CD4-positive, alpha-beta T cell (primary cell): ENCODE results near the gene RPS14. TPM values are rescaled to one million over a fixed set of nuclear protein-coding genes. Genes with fewer than 3 reads are reported as not detected.
A peak's percentile ranks its signal among the peaks of the same experiment; 100 is the strongest.
"Not testable (repeated sequence)": the region's sequence is repeated elsewhere in the genome, so short reads cannot be mapped to it uniquely, and the experiment has no call there.

Experiments used
- ATAC-seq: fragments of 200-7000 bp; cut with Tn5 transposase; one replicate; pipeline ENCODE4 v1.10.0; 2022; ENCODE audit warnings: mild to moderate bottlenecking; ENCODE audit not compliant: poor library complexity
- CTCF ChIA-PET: fragments of 350-600 bp; sonication (Branson Sonifier 250); formaldehyde crosslinking; loops from one replicate; lab custom pipeline; 2021; ENCODE audit warnings: antibody characterized with exemption, inconsistent platforms; lab: Charles Lee
- POLR2A ChIA-PET: fragments of 350-600 bp; sonication (Branson Sonifier 250); formaldehyde crosslinking; loops from one replicate; lab custom pipeline; 2021; ENCODE audit warnings: antibody characterized with exemption, inconsistent platforms; lab: Charles Lee
- DNase-seq, 14 experiments: peaks; one replicate each; pipeline ENCODE4 v3.0.0-alpha.2; 2013 to 2020; ENCODE audit warnings: mixed read lengths in 2 of 14
- H3K27ac ChIP-seq, 2 donors: one replicate each; pipeline versions ENCODE4 v1.5.1 to v1.7.0; 2013; ENCODE audit warnings: low read length in 2 of 2, low read depth in 1 of 2, mild to moderate bottlenecking in 1 of 2
- H3K27me3 ChIP-seq, 2 experiments: 1 replicate in 1 of 2; 2 replicates in 1 of 2; pipeline versions ENCODE4 v1.6.1 to v1.7.0; 2013; ENCODE audit warnings: low read length in 2 of 2, control low read depth in 1 of 2, mild to moderate bottlenecking in 1 of 2, moderate library complexity in 1 of 2; ENCODE audit not compliant: insufficient read depth in 2 of 2, control insufficient read depth in 1 of 2
- H3K36me3 ChIP-seq: one replicate; pipeline ENCODE4 v1.6.1; 2013; ENCODE audit warnings: low read length, control low read depth; ENCODE audit not compliant: insufficient read depth
- H3K4me1 ChIP-seq: one replicate; pipeline ENCODE4 v1.6.1; 2013; ENCODE audit warnings: low read length, control low read depth; ENCODE audit not compliant: insufficient read depth
- H3K4me3 ChIP-seq: one replicate; pipeline ENCODE4 v1.5.1; 2013; ENCODE audit warnings: mild to moderate bottlenecking, low read length, moderate library complexity
- H3K9me3 ChIP-seq, 2 experiments: 1 replicate in 1 of 2; 2 replicates in 1 of 2; pipeline versions ENCODE4 v1.6.1 to v1.7.0; 2013; ENCODE audit warnings: low read length in 2 of 2, mild to moderate bottlenecking in 2 of 2, control low read depth in 1 of 2, moderate library complexity in 1 of 2; ENCODE audit not compliant: control insufficient read depth in 1 of 2, insufficient read depth in 1 of 2
- H3K27ac Mint-ChIP-seq: one replicate; pipeline ENCODE4 v1.8.0; 2020; ENCODE audit warnings: mixed read lengths
- H3K27me3 Mint-ChIP-seq: one replicate; pipeline ENCODE4 v1.8.0; 2021; ENCODE audit warnings: mixed read lengths
- H3K36me3 Mint-ChIP-seq: one replicate; pipeline ENCODE4 v1.8.0; 2021; ENCODE audit warnings: low read depth, mixed read lengths
- H3K4me1 Mint-ChIP-seq: one replicate; pipeline ENCODE4 v1.8.0; 2021; ENCODE audit warnings: low read depth, mixed read lengths
- H3K4me3 Mint-ChIP-seq: one replicate; pipeline ENCODE4 v1.8.0; 2020; ENCODE audit warnings: mild to moderate bottlenecking, mixed read lengths
- H3K9me3 Mint-ChIP-seq: one replicate; pipeline ENCODE4 v1.8.0; 2020; ENCODE audit warnings: mixed read lengths
- CTCF ChIP-seq: fragments of 200-600 bp; IDR thresholded peaks from one replicate; pipeline ENCODE4 v1.8.0; 2022; ENCODE audit warnings: antibody characterized with exemption, mild to moderate bottlenecking
- intact Hi-C, 2 experiments: fragments of 100-400 bp; cut with DNase I in 1 of 2; cut with micrococcal nuclease in 1 of 2; formaldehyde crosslinking; loops; one replicate each; pipeline versions ENCODE4 v1.15.1 to v1.9.0; 2023 to 2025; cut with DNase I, micrococcal nuclease
- total RNA-seq, 174 experiments: library from RNA in 2 of 174; stranded (reverse) in 2 of 174; gene quantifications; one replicate each; pipeline ENCODE4 v1.2.3 and lab custom pipeline; 2021 to 2026

The RPS14 gene
- total RNA-seq, 2 experiments from 2014 or later = 5,224 to 5,317 TPM

- Mint-ChIP-seq H3K9me3 (no peaks in the 10 kb centered on the region), H3K27ac (no peak overlapping the region)
- POLR2A ChIA-PET = no interaction called here
Measured at GRCh38 chr5:150422075-150422474, 27.5 kb downstream of the RPS14 start.

GRCh38 chr5:150419630-150420270, 29.8 kb downstream of the RPS14 start:
- DNase-seq (peak in 1 of 14 experiments; percentile 39), ATAC-seq (no peak)
- Histone ChIP-seq H3K4me1 (peaks cover 4% of the 10 kb centered on the region), H3K9me3 (no peaks in the 10 kb centered on the region), H3K27me3 (no peaks in the 10 kb centered on the region), H3K27ac (no peak overlapping the region), H3K36me3 (no peaks in the 10 kb centered on the region), H3K4me3 (no peak overlapping the region)
- no peak for TF ChIP-seq CTCF
- no peak overlapping the region for H3K4me3 Mint-ChIP-seq
- no peaks in the 10 kb centered on the region for H3K9me3 Mint-ChIP-seq
- H3K27ac Mint-ChIP-seq = no peak overlapping the region
- CTCF ChIA-PET = no interaction called here
- POLR2A ChIA-PET = no interaction called here
- intact Hi-C loops = no loop called here
- no peaks in the 10 kb centered on the region for H3K36me3 Mint-ChIP-seq
- H3K4me1 Mint-ChIP-seq = no peaks in the 10 kb centered on the region
- H3K27me3 Mint-ChIP-seq = no peaks in the 10 kb centered on the region

More at GRCh38 chr5:150422075-150422474, 27.5 kb downstream of the RPS14 start:
- Mint-ChIP-seq H3K27me3 (no peaks in the 10 kb centered on the region), H3K36me3 (no peaks in the 10 kb centered on the region), H3K4me3 (no peak overlapping the region), H3K4me1 (no peaks in the 10 kb centered on the region)
- peaks cover 4% of the 10 kb centered on the region for H3K4me1 ChIP-seq
- H3K27me3 ChIP-seq = no peaks in the 10 kb centered on the region
- H3K4me3 ChIP-seq = no peak overlapping the region
- no peaks in the 10 kb centered on the region for H3K9me3 ChIP-seq
- DNase-seq = no peak
- ATAC-seq = no peak
- no peak for TF ChIP-seq CTCF
- CTCF ChIA-PET = interaction anchor here (0.7 kb wide), 1 partner anchor 329 kb away, joined by 3 read pairs; no protein-coding TSS in a partner anchor
- intact Hi-C loops = no loop called here
- H3K36me3 ChIP-seq = no peaks in the 10 kb centered on the region
- H3K27ac ChIP-seq = no peak overlapping the region

GRCh38 chr5:150413902-150414790, 35.4 kb downstream of the RPS14 start:
- not testable (repeated sequence) for H3K4me3 ChIP-seq

More at GRCh38 chr5:150413902-150414790, 35.4 kb downstream of the RPS14 start:
- intact Hi-C loops = loop anchor here (1.0 to 2.0 kb wide), 2 partner anchors 33 to 1357 kb away; partner anchors contain the start of gene G3BP1 (in 1 of the 2)
- H3K9me3 Mint-ChIP-seq, DNase-seq, H3K9me3 ChIP-seq, H3K36me3 ChIP-seq, ATAC-seq, H3K27me3 Mint-ChIP-seq, H3K27me3 ChIP-seq: not testable (repeated sequence)
- peaks cover 45% of the 10 kb centered on the region for H3K4me1 ChIP-seq
- ChIA-PET CTCF (interaction anchor here (1.8 to 4.3 kb wide), 3 partner anchors 16 to 36 kb away, joined by 9 to 27 read pairs (median 19); no protein-coding TSS in a partner anchor), POLR2A (interaction anchor here (1.3 to 5.5 kb wide), 5 partner anchors 22 to 1174 kb away, joined by 3 to 72 read pairs (median 8); partner anchors contain the start of genes RPS14 and TCOF1)
- H3K36me3 Mint-ChIP-seq = peaks cover 14% of the 10 kb centered on the region
- H3K27ac Mint-ChIP-seq = peak overlapping the region; percentile 98
- peaks cover 40% of the 10 kb centered on the region for H3K4me1 Mint-ChIP-seq
- H3K27ac ChIP-seq = peak overlapping the region; percentile 94 to 98
- H3K4me3 Mint-ChIP-seq = peak overlapping the region; percentile 25
